Measurements from ENCODE around the gene TSSK2.

The TSSK2 gene

DNA sequence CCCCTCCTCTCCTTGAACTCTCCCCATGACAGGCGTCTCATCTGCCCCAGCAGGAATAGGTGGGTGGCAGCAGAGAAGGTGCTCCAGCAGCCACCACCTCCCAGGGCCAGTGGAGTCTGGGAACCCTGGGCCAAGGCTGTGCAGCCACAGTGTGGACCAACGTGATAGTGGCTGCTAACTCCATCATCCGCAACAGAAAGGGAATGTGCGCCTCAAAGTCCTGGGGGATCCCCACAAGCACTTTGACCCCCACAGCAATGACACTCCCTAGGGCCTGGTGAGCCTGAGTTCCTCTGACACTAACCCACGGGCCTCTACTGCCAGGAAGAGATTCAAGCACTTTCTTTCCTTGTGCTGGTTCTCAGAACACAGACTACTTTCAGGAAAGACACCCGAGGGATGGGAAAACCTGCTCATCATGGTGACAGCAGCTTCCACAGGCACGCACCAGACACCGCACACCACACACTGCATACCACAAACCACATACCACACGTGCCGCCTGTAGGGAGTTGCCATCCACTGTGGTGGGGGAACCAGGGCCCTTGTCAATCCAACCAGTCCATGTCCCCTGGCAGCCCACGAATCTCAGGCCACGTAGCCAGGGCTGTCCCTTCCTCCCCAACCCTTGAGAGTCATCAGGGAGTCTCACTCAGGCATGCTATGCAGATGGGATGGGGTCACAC, 50.8 kb downstream of the TSSK2 start:
- DNase-seq (ENCODE audit: low read depth, low spot score), result no peak
